CD8-positive, alpha-beta memory T cell (primary cell): ENCODE results near the gene TAF1D. TPM values are rescaled to one million over a fixed set of nuclear protein-coding genes. Genes with fewer than 3 reads are reported as not detected.
"Not testable (repeated sequence)": the region's sequence is repeated elsewhere in the genome, so short reads cannot be mapped to it uniquely, and the experiment has no call there.

Experiments
- CTCF ChIA-PET: fragments of 350-600 bp; sonication (Branson Sonifier 250); formaldehyde crosslinking; loops from one replicate; lab custom pipeline; 2021; ENCODE audit warnings: antibody characterized with exemption; lab: Charles Lee
- POLR2A ChIA-PET: fragments of 350-600 bp; sonication (Branson Sonifier 250); formaldehyde crosslinking; loops from one replicate; lab custom pipeline; 2021; ENCODE audit warnings: antibody characterized with exemption; lab: Charles Lee
- DNase-seq, 5 donors: peaks; one replicate each; pipeline versions ENCODE4 v3.0.0 to v3.0.0-alpha.2; 2020 to 2022; ENCODE audit warnings: mixed read lengths in 1 of 5
- H3K27ac ChIP-seq: one replicate; pipeline ENCODE4 v1.7.0; 2013; ENCODE audit warnings: low read depth, mild to moderate bottlenecking, low read length, moderate library complexity
- H3K27me3 ChIP-seq: 2 replicates; pipeline ENCODE4 v1.7.0; 2013; ENCODE audit warnings: low read length, mild to moderate bottlenecking; ENCODE audit not compliant: insufficient read depth, poor library complexity, severe bottlenecking
- H3K36me3 ChIP-seq: 2 replicates; pipeline ENCODE4 v1.7.0; 2013; ENCODE audit warnings: mild to moderate bottlenecking, low read length, moderate library complexity; ENCODE audit not compliant: insufficient read depth
- H3K4me1 ChIP-seq: 2 replicates; pipeline ENCODE4 v1.7.0; 2013; ENCODE audit warnings: mild to moderate bottlenecking, low read length, moderate library complexity; ENCODE audit not compliant: insufficient read depth
- H3K4me3 ChIP-seq: 2 replicates; pipeline ENCODE4 v1.7.0; 2013; ENCODE audit warnings: mild to moderate bottlenecking, low read length
- H3K9me3 ChIP-seq: 2 replicates; pipeline ENCODE4 v1.7.0; 2013; ENCODE audit warnings: mild to moderate bottlenecking, low read length
- H3K27ac Mint-ChIP-seq, 8 donors: one replicate each; pipeline ENCODE4 v1.8.0; 2020 to 2021; ENCODE audit warnings: mixed read lengths in 8 of 8, mild to moderate bottlenecking in 6 of 8, inconsistent platforms in 3 of 8, moderate library complexity in 3 of 8
- H3K27me3 Mint-ChIP-seq, 2 donors: one replicate each; pipeline ENCODE4 v1.8.0; 2020 to 2021; ENCODE audit warnings: mixed read lengths in 2 of 2, mild to moderate bottlenecking in 1 of 2, moderate library complexity in 1 of 2
- H3K36me3 Mint-ChIP-seq, 3 donors: one replicate each; pipeline ENCODE4 v1.8.0; 2020 to 2021; ENCODE audit warnings: mixed read lengths in 3 of 3, inconsistent platforms in 1 of 3, mild to moderate bottlenecking in 1 of 3
- H3K4me1 Mint-ChIP-seq, 3 donors: one replicate each; pipeline ENCODE4 v1.8.0; 2020 to 2021; ENCODE audit warnings: mixed read lengths in 3 of 3, inconsistent platforms in 1 of 3, mild to moderate bottlenecking in 1 of 3
- H3K4me3 Mint-ChIP-seq, 7 donors: one replicate each; pipeline ENCODE4 v1.8.0; 2020 to 2021; ENCODE audit warnings: mixed read lengths in 7 of 7, mild to moderate bottlenecking in 6 of 7, moderate library complexity in 4 of 7, inconsistent platforms in 2 of 7
- H3K9me3 Mint-ChIP-seq, 5 donors: one replicate each; pipeline ENCODE4 v1.8.0; 2020 to 2022; ENCODE audit warnings: mixed read lengths in 5 of 5, mild to moderate bottlenecking in 3 of 5, moderate library complexity in 2 of 5, inconsistent platforms in 1 of 5
- polyA plus RNA-seq: library from polyadenylated mRNA; unstranded; fragments of 300-500 nt; fragmentation: Illumina TruSeq; gene quantifications from one replicate; pipeline ENCODE4 v1.2.3, GENCODE V29; 2021
- total RNA-seq, 2 experiments: library from RNA; stranded (reverse); gene quantifications; one replicate each; pipeline ENCODE4 v1.2.3, GENCODE V29; 2021

Gene TAF1D
- total and polyA plus RNA-seq, 3 experiments from 2014 or later: 18.0 to 265 (median 249) TPM

DNA sequence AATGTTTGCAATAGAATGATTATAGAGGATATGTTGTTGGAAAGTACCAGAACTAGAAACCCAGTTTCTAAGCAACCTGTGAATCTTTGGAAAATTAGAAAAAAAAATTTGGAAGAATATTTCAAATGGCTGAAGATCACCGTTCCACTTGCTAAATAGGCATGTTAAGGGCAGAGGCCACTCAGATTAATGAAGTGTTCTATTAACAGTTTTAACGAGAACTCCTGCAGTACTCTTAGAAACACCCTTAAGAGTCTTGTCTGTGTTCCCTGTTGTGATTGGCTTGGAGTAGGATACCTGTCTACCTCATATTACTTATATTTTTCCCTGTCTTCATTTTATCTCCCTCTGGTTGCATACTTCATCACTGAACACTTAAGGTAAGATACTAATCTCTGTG is 4.8 kb upstream of the TAF1D start:
- Histone ChIP-seq H3K4me3 (no peak overlapping the region), H3K36me3 (no peaks in the 10 kb centered on the region), H3K4me1 (peaks cover 10% of the 10 kb centered on the region), H3K27ac (no peak overlapping the region), H3K27me3 (no peaks in the 10 kb centered on the region), H3K9me3 (no peaks in the 10 kb centered on the region)
- H3K4me3 Mint-ChIP-seq: no peak overlapping the region
- H3K36me3 Mint-ChIP-seq: peaks cover 0 to 36% (median 6%) of the 10 kb centered on the region in 3 donors
- no peak for DNase-seq
- peaks cover 0 to 1% (median 0%) of the 10 kb centered on the region in 5 donors for H3K9me3 Mint-ChIP-seq
- ChIA-PET CTCF (no interaction called here), POLR2A (no interaction called here)
- no peak overlapping the region for H3K27ac Mint-ChIP-seq
- peaks cover 0 to 3% of the 10 kb centered on the region in 2 donors for H3K27me3 Mint-ChIP-seq
- H3K4me1 Mint-ChIP-seq: peaks cover 22 to 38% (median 35%) of the 10 kb centered on the region in 3 donors

GRCh38 chr11:93745005-93745755 is 3.9 kb upstream of the TAF1D start:
- H3K4me3 ChIP-seq, H3K27ac ChIP-seq, H3K36me3 ChIP-seq, H3K27me3 Mint-ChIP-seq, CTCF ChIA-PET, DNase-seq, POLR2A ChIA-PET, H3K9me3 ChIP-seq, H3K27me3 ChIP-seq, H3K9me3 Mint-ChIP-seq: not testable (repeated sequence)
- H3K4me1 Mint-ChIP-seq: peaks cover 26 to 45% (median 41%) of the 10 kb centered on the region in 3 donors
- H3K4me3 Mint-ChIP-seq: peak overlapping the region in 2 of 7 donors; percentile 19 to 61
- H3K36me3 Mint-ChIP-seq: peaks cover 0 to 36% (median 3%) of the 10 kb centered on the region in 3 donors
- peak overlapping the region in 1 of 8 donors; percentile 80 for H3K27ac Mint-ChIP-seq
- H3K4me1 ChIP-seq: peaks cover 13% of the 10 kb centered on the region

- peaks cover 0 to 1% (median 0%) of the 10 kb centered on the region in 5 donors for H3K9me3 Mint-ChIP-seq
- no peaks in the 10 kb centered on the region for H3K27me3 ChIP-seq
- H3K9me3 ChIP-seq: no peaks in the 10 kb centered on the region
- no peak overlapping the region for H3K4me3 ChIP-seq
- H3K4me1 ChIP-seq: peaks cover 19% of the 10 kb centered on the region
- CTCF ChIA-PET: no interaction called here
- H3K36me3 Mint-ChIP-seq: peaks cover 0 to 39% (median 3%) of the 10 kb centered on the region in 3 donors
- peak overlapping the region in 1 of 8 donors; percentile 80 for H3K27ac Mint-ChIP-seq
- H3K4me1 Mint-ChIP-seq: peaks cover 32 to 47% (median 43%) of the 10 kb centered on the region in 3 donors
- no peak overlapping the region for H3K27ac ChIP-seq
- H3K4me3 Mint-ChIP-seq: peak overlapping the region in 1 of 7 donors; percentile 19
- no peak for DNase-seq
- peaks cover 3% of the 10 kb centered on the region for H3K36me3 ChIP-seq
- POLR2A ChIA-PET: no interaction called here
- H3K27me3 Mint-ChIP-seq: peaks cover 0 to 5% of the 10 kb centered on the region in 2 donors
Observed at GRCh38 chr11:93744669-93745004, 3.3 kb upstream of the TAF1D start.

DNA sequence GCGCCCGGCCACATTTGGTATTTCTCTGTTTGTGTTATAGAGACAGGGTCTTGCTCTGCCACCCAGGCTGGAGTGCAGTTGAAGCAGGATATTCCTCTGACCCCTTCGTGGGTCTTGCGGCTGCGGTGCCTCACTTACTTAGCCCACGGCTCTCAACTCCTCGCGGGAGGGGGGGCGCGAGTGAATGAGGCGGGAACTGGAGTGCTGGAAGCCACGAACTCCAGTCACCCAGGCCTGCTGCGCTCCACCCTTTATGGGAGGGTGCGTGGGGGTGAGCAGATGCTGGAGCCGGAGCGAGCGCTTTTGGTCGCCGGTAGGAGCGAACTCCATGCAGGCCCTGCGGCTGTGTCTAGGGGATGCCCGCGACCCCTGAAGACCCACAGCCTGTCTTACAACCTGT is 2.0 kb upstream of the TAF1D start:
- Histone ChIP-seq H3K4me3 (no peak overlapping the region), H3K27me3 (no peaks in the 10 kb centered on the region), H3K4me1 (peaks cover 32% of the 10 kb centered on the region), H3K9me3 (no peaks in the 10 kb centered on the region), H3K36me3 (peaks cover 8% of the 10 kb centered on the region), H3K27ac (no peak overlapping the region)
- CTCF ChIA-PET: interaction anchor here (3.7 kb wide), 1 partner anchor 40 kb away, joined by 32 read pairs; the partner anchor contains the start of gene MED17
- H3K4me1 Mint-ChIP-seq: peaks cover 45 to 59% (median 55%) of the 10 kb centered on the region in 3 donors
- H3K4me3 Mint-ChIP-seq: peak overlapping the region; percentile 54 to 100 (median 80)
- peaks cover 0 to 1% (median 0%) of the 10 kb centered on the region in 5 donors for H3K9me3 Mint-ChIP-seq
- POLR2A ChIA-PET: no interaction called here
- peaks cover 0 to 5% of the 10 kb centered on the region in 2 donors for H3K27me3 Mint-ChIP-seq
- peaks cover 0 to 50% (median 4%) of the 10 kb centered on the region in 3 donors for H3K36me3 Mint-ChIP-seq
- peak overlapping the region in 4 of 8 donors; percentile 54 to 90 (median 61) for H3K27ac Mint-ChIP-seq
- no peak for DNase-seq

DNA sequence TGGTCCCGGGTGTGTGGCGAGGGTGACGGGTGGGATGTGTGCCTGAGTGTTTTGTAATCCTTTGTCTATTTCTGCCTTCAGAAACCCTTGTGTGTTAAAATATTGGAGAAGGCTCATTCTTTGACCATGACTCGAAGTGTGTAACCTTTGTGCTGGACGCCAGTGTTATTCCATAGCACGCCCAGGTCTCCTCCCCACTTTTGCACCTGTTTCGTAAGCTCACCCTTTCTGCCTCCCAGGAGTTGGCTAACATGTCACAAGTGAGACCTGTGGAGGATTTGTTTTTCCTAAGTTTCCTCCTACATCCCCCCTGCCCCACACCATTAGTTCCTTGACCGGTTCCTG is 559 bp upstream of the TAF1D start:
- Mint-ChIP-seq H3K27me3 (peaks cover 0 to 5% of the 10 kb centered on the region in 2 donors), H3K4me1 (peaks cover 59 to 74% (median 70%) of the 10 kb centered on the region in 3 donors), H3K9me3 (peaks cover 0 to 1% (median 0%) of the 10 kb centered on the region in 5 donors), H3K27ac (peak overlapping the region; percentile 90 to 100 (median 100)), H3K36me3 (peaks cover 0 to 57% (median 11%) of the 10 kb centered on the region in 3 donors), H3K4me3 (peak overlapping the region; percentile 98 to 100 (median 100))
- ChIA-PET POLR2A (interaction anchor here (0.7 to 4.6 kb wide), 12 partner anchors 10 to 1325 kb away, joined by 3 to 93 read pairs (median 4); partner anchors contain the start of genes CEP295, FUT4, MED17 and PANX1), CTCF (interaction anchor here (3.7 kb wide), 1 partner anchor 41 kb away, joined by 32 read pairs; the partner anchor contains the start of gene MED17)
- H3K4me1 ChIP-seq: peaks cover 46% of the 10 kb centered on the region
- H3K9me3 ChIP-seq: no peaks in the 10 kb centered on the region
- H3K4me3 ChIP-seq: peak overlapping the region; percentile 95
- H3K27ac ChIP-seq: peak overlapping the region; percentile 94
- H3K27me3 ChIP-seq: no peaks in the 10 kb centered on the region
- no peak for DNase-seq
- peaks cover 22% of the 10 kb centered on the region for H3K36me3 ChIP-seq

DNA sequence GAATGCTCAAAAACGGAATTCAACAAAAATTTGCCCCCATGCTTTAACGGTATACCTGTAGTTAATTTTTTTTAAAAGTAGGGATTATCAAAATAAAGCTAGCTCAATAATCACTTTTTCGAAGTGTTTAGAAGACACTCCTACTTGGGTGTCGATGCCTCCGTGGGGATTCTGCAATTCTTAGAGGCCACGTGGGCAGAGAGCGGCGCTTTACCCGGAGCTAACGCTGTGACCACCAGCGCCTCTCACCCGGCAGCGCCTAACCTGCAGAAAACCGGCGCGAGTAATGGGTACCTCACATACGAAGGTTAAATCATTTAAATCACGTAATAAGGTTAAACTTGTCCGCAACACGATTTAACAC is 583 bp downstream of the TAF1D start:
- H3K4me1 Mint-ChIP-seq: peaks cover 71 to 80% (median 75%) of the 10 kb centered on the region in 3 donors
- H3K27ac ChIP-seq: peak overlapping the region; percentile 94
- CTCF ChIA-PET: interaction anchor here (0.7 to 3.7 kb wide), 2 partner anchors 9 to 43 kb away, joined by 3 to 32 read pairs; partner anchors contain the start of gene MED17
- peaks cover 0 to 5% of the 10 kb centered on the region in 2 donors for H3K27me3 Mint-ChIP-seq
- DNase-seq: peak in 4 of 5 donors; percentile 43 to 77 (median 54)
- peaks cover 33% of the 10 kb centered on the region for H3K36me3 ChIP-seq
- peak overlapping the region; percentile 95 for H3K4me3 ChIP-seq
- H3K4me3 Mint-ChIP-seq: peak overlapping the region; percentile 98 to 100 (median 100)
- H3K27ac Mint-ChIP-seq: peak overlapping the region; percentile 90 to 100 (median 100)
- peaks cover 58% of the 10 kb centered on the region for H3K4me1 ChIP-seq
- no peaks in the 10 kb centered on the region for H3K9me3 ChIP-seq
- peaks cover 0 to 1% (median 0%) of the 10 kb centered on the region in 5 donors for H3K9me3 Mint-ChIP-seq
- peaks cover 0 to 65% (median 16%) of the 10 kb centered on the region in 3 donors for H3K36me3 Mint-ChIP-seq
- H3K27me3 ChIP-seq: no peaks in the 10 kb centered on the region
- POLR2A ChIA-PET: interaction anchor here (0.7 to 4.6 kb wide), 10 partner anchors 41 to 1955 kb away, joined by 3 to 93 read pairs (median 4); partner anchors contain the start of genes CEP295, MED17, PANX1 and SESN3

GRCh38 chr11:93740031-93740729 is 1.1 kb downstream of the TAF1D start:
- Histone ChIP-seq H3K27me3 (no peaks in the 10 kb centered on the region), H3K4me3 (peak overlapping the region; percentile 95), H3K36me3 (peaks cover 39% of the 10 kb centered on the region), H3K9me3 (no peaks in the 10 kb centered on the region), H3K27ac (peak overlapping the region; percentile 94), H3K4me1 (peaks cover 63% of the 10 kb centered on the region)
- peaks cover 0 to 70% (median 17%) of the 10 kb centered on the region in 3 donors for H3K36me3 Mint-ChIP-seq
- peak overlapping the region; percentile 98 to 100 (median 100) for H3K4me3 Mint-ChIP-seq
- peaks cover 73 to 83% (median 78%) of the 10 kb centered on the region in 3 donors for H3K4me1 Mint-ChIP-seq
- peaks cover 0 to 5% of the 10 kb centered on the region in 2 donors for H3K27me3 Mint-ChIP-seq
- DNase-seq: peak in 4 of 5 donors; percentile 21 to 50 (median 28)
- ChIA-PET CTCF (interaction anchor here (0.7 to 3.7 kb wide), 2 partner anchors 9 to 43 kb away, joined by 3 to 32 read pairs; partner anchors contain the start of gene MED17), POLR2A (interaction anchor here (0.7 to 4.6 kb wide), 7 partner anchors 42 to 1955 kb away, joined by 3 to 93 read pairs (median 4); partner anchors contain the start of genes CEP295, MED17, SESN3 and SRSF8)
- H3K9me3 Mint-ChIP-seq: peaks cover 0 to 1% (median 0%) of the 10 kb centered on the region in 5 donors
- peak overlapping the region; percentile 90 to 100 (median 100) for H3K27ac Mint-ChIP-seq
